ENCODE results near the gene DMBT1. TPM values are rescaled to one million over a fixed set of nuclear protein-coding genes. Genes with fewer than 3 reads are reported as not detected.

The DMBT1 gene
- total RNA-seq, 1 experiment from 2014 or later: not detected

GRCh38 chr10:122541541-122542002 lies 19.0 kb upstream of the DMBT1 start:
- Histone ChIP-seq H3K27me3 (no peaks in the 10 kb centered on the region), H3K9me3 (no peaks in the 10 kb centered on the region), H3K4me3 (no peak overlapping the region), H3K36me3 (no peaks in the 10 kb centered on the region)
- DNase-seq: no peak

- no peaks in the 10 kb centered on the region for H3K36me3 ChIP-seq
- DNase-seq: no peak
- no peaks in the 10 kb centered on the region for H3K9me3 ChIP-seq
- no peaks in the 10 kb centered on the region for H3K27me3 ChIP-seq
- no peak overlapping the region for H3K4me3 ChIP-seq
These were observed 16.7 kb upstream of the DMBT1 start for GRCh38 chr10:122543676-122544445.

GRCh38 chr10:122544493-122544892 lies 16.1 kb upstream of the DMBT1 start:
- no peak for DNase-seq
- Histone ChIP-seq H3K9me3 (no peaks in the 10 kb centered on the region), H3K27me3 (no peaks in the 10 kb centered on the region), H3K36me3 (no peaks in the 10 kb centered on the region), H3K4me3 (no peak overlapping the region)

DNA sequence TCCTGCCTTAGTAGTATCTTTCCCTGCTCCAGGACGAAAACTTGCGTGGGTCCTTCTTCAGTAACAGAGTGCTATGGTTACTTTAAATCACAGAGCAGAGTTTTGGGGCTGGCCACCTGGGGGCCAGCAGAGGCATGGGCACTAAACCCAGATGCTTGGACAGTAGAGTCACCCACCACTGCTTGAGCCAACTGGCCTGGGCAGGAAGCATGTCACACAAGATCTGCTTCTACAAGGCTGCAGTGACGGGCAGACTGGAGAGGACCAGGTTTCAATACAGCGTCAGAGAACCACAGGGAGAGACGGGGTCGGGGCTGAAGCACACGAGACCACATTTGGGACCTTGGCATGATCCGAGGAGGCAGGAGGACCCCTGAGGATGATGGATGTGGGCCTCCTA lies 14.3 kb upstream of the DMBT1 start:
- no peaks in the 10 kb centered on the region for H3K36me3 ChIP-seq
- no peak overlapping the region for H3K4me3 ChIP-seq
- H3K9me3 ChIP-seq: no peaks in the 10 kb centered on the region
- no peaks in the 10 kb centered on the region for H3K27me3 ChIP-seq
- no peak for DNase-seq

- Histone ChIP-seq H3K36me3 (no peaks in the 10 kb centered on the region), H3K27me3 (no peaks in the 10 kb centered on the region), H3K4me3 (no peak overlapping the region), H3K9me3 (no peaks in the 10 kb centered on the region)
- DNase-seq: no peak
These were observed 12.0 kb upstream of the DMBT1 start for GRCh38 chr10:122548407-122549085.

- DNase-seq: no peak
- H3K36me3 ChIP-seq: no peaks in the 10 kb centered on the region
- no peaks in the 10 kb centered on the region for H3K27me3 ChIP-seq
- H3K4me3 ChIP-seq: no peak overlapping the region
- no peaks in the 10 kb centered on the region for H3K9me3 ChIP-seq
These were observed 10.9 kb upstream of the DMBT1 start for GRCh38 chr10:122549636-122550035.

- Histone ChIP-seq H3K27me3 (no peaks in the 10 kb centered on the region), H3K36me3 (no peaks in the 10 kb centered on the region), H3K4me3 (no peak overlapping the region), H3K9me3 (no peaks in the 10 kb centered on the region)
- DNase-seq: no peak
These were observed 10.1 kb upstream of the DMBT1 start for GRCh38 chr10:122550427-122550826.

DNA sequence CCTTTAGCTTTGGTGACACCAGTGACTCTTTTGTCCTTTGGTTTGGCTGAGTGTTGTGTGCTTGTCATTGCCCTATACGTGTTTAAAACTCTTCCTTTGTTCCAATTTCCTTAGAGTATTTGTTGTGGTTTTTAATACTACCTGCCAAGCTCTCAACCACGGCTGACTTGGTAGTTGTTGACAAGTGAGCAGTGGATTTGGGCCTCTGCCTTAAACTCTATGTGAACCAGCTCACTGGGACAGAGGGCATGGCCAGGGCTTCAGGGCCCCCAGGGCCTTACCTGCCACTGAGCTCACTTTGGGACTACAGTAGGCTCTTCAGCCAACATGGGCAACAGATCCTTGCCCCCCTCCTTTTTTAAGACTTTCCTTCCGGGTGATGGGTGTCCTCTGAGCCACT lies 9.6 kb upstream of the DMBT1 start:
- Histone ChIP-seq H3K4me3 (no peak overlapping the region), H3K9me3 (no peaks in the 10 kb centered on the region), H3K36me3 (no peaks in the 10 kb centered on the region), H3K27me3 (no peaks in the 10 kb centered on the region)
- DNase-seq: no peak

DNA sequence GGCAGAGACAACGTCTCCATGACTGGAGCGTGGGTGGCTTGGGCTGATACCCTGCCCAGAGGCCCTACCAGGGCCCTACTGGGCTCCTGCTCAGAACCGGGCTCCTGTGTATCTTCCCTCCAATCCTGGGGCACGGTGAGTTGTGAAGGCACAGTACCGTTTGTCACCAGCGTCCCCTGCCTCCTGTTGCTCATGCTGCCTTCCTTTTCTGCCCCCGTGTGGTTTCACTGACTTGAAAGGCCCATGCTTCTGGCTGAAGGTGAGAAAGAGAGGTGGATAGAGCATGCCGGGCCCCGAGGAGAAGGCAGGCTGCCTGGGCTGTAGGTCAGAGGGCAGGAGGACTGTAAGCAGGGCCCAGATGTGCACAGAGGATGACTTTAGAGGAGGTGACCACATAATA lies 9.1 kb upstream of the DMBT1 start:
- no peak for DNase-seq
- Histone ChIP-seq H3K36me3 (no peaks in the 10 kb centered on the region), H3K4me3 (no peak overlapping the region), H3K27me3 (no peaks in the 10 kb centered on the region), H3K9me3 (no peaks in the 10 kb centered on the region)

DNA sequence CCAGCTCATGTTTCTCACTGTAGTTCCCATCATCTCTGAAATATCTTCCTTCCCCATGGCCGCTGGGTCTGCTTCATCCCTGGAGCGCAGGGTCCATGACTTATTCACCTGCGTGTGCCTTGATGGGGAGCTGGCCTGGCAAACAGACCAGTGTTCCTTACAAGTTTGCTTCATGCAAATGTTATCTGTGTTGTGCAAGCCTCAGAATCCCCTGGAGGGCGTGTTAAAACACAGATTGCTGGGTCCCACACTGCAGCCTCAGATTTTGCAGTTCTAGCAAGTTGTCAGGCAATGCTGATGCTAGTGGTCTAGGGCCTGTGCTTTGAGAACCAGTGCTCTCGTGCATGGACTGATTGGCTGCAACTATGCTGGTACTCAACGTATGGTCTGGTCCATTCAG lies 7.2 kb upstream of the DMBT1 start:
- Histone ChIP-seq H3K4me3 (no peak overlapping the region), H3K36me3 (no peaks in the 10 kb centered on the region), H3K9me3 (no peaks in the 10 kb centered on the region), H3K27me3 (no peaks in the 10 kb centered on the region; the same call in 1 of the 2 replicates)
- no peak for DNase-seq

- H3K27me3 ChIP-seq: peaks cover 2% of the 10 kb centered on the region
- H3K9me3 ChIP-seq: no peaks in the 10 kb centered on the region
- H3K4me3 ChIP-seq: no peak overlapping the region
- no peaks in the 10 kb centered on the region for H3K36me3 ChIP-seq
- DNase-seq: no peak
These were observed 6.2 kb upstream of the DMBT1 start for GRCh38 chr10:122554131-122555036.

- Histone ChIP-seq H3K27me3 (peaks cover 2% of the 10 kb centered on the region), H3K36me3 (no peaks in the 10 kb centered on the region), H3K4me3 (no peak overlapping the region), H3K9me3 (no peaks in the 10 kb centered on the region)
- no peak for DNase-seq
These were observed 5.1 kb upstream of the DMBT1 start for GRCh38 chr10:122555442-122555841.

DNA sequence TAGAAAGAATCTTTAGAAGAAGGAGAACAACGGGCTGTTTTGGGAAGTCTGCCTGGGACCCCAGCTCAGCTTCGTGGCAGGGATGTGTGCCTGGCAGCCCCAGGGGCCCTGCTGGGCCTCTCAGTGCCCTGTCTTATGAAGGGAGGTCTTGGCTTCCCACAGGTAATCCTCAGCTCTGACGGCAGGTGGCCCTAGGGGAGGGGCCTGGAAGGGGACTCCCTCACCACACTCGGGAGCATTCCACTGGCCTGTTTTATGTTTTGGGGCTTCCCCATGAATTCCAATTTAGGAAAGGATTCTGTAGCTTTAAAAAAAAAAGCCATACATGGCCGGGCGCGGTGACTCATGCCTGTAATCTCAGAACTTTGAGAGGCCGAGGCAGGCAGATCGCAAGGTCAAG lies 3.0 kb upstream of the DMBT1 start:
- H3K9me3 ChIP-seq: no peaks in the 10 kb centered on the region

GRCh38 chr10:122558452-122558851 lies 2.1 kb upstream of the DMBT1 start:
- no peaks in the 10 kb centered on the region for H3K36me3 ChIP-seq
- no peak overlapping the region for H3K4me3 ChIP-seq
- peaks cover 5% of the 10 kb centered on the region for H3K27me3 ChIP-seq
- DNase-seq: no peak
- no peaks in the 10 kb centered on the region for H3K9me3 ChIP-seq

More for the DNA sequence above, 3.0 kb upstream of the DMBT1 start:
- DNase-seq: no peak
- Histone ChIP-seq H3K27me3 (peaks cover 5% of the 10 kb centered on the region), H3K36me3 (no peaks in the 10 kb centered on the region), H3K4me3 (no peak overlapping the region)

- Histone ChIP-seq H3K27me3 (peaks cover 5% of the 10 kb centered on the region), H3K9me3 (no peaks in the 10 kb centered on the region), H3K4me3 (no peak overlapping the region), H3K36me3 (no peaks in the 10 kb centered on the region)
- no peak for DNase-seq
These were observed 1.3 kb upstream of the DMBT1 start for GRCh38 chr10:122559228-122559627.

DNA sequence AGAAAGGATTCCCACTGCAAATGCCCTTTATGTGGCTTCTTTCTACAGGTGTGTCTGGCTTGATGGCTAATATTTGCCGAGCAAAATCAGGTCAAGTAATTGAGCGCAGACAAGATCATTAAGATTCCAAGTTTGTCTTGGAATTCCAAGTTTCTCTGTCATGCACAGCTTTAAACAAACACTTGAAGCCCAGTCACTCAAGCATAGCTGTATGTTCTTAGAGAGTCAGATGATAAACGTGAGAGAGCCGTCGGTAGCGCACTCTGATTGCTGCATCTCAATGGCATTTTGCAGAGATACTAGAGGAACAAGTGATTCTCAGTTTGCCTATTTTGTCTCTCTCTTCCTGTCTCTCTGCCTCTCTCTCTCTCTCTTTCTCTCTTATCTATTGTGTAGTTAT lies 658 bp downstream of the DMBT1 start:
- DNase-seq: no peak

GRCh38 chr10:122561792-122562191 lies 1.2 kb downstream of the DMBT1 start:
- Histone ChIP-seq H3K27me3 (peaks cover 8% of the 10 kb centered on the region), H3K9me3 (no peaks in the 10 kb centered on the region), H3K4me3 (no peak overlapping the region), H3K36me3 (no peaks in the 10 kb centered on the region)
- DNase-seq: no peak

More for the DNA sequence above, 658 bp downstream of the DMBT1 start:
- H3K36me3 ChIP-seq: no peaks in the 10 kb centered on the region
- H3K27me3 ChIP-seq: peaks cover 8% of the 10 kb centered on the region
- H3K4me3 ChIP-seq: no peak overlapping the region
- no peaks in the 10 kb centered on the region for H3K9me3 ChIP-seq
